Ectodermal cell (in vitro differentiated cells): Measurements from ENCODE around the gene ACSS3.

Source experiments
- H3K27ac ChIP-seq: 2 replicates; pipeline ENCODE4 v1.7.0; 2013; ENCODE audit warnings: mild to moderate bottlenecking, low read depth, low read length; ENCODE audit not compliant: insufficient read depth, poor library complexity, severe bottlenecking
- H3K27me3 ChIP-seq: 2 replicates; pipeline ENCODE4 v1.7.0; 2013; ENCODE audit warnings: mild to moderate bottlenecking, low read length; ENCODE audit not compliant: insufficient read depth, control insufficient read depth, poor library complexity, severe bottlenecking
- H3K36me3 ChIP-seq: one replicate; pipeline ENCODE4 v1.7.0; 2013; ENCODE audit warnings: low read length; ENCODE audit not compliant: control insufficient read depth, insufficient read depth
- H3K4me1 ChIP-seq: one replicate; pipeline ENCODE4 v1.7.0; 2013; ENCODE audit warnings: low read length; ENCODE audit not compliant: control insufficient read depth, insufficient read depth
- H3K4me3 ChIP-seq: 2 replicates; pipeline ENCODE4 v1.7.0; 2013; ENCODE audit warnings: low read depth, low read length, control low read depth; ENCODE audit not compliant: insufficient read depth
- H3K9me3 ChIP-seq: 2 replicates; pipeline ENCODE4 v1.7.0; 2013; ENCODE audit warnings: mild to moderate bottlenecking, low read length, moderate library complexity; ENCODE audit not compliant: control insufficient read depth
- WGBS, 2 experiments: methylation state at CpG; one replicate each; pipeline ENCODE4 v1.1.7; 2013; ENCODE audit warnings: missing lambda C conversion rate in 2 of 2; 5-methylcytosine and 5-hydroxymethylcytosine counted together

Gene ACSS3

GRCh38 chr12:81136519-81136918, 58.6 kb downstream of the ACSS3 start:
- Histone ChIP-seq H3K36me3 (no peaks in the 10 kb centered on the region), H3K4me1 (no peaks in the 10 kb centered on the region), H3K27ac (no peak overlapping the region), H3K27me3 (no peaks in the 10 kb centered on the region), H3K4me3 (no peak overlapping the region), H3K9me3 (no peaks in the 10 kb centered on the region)

GRCh38 chr12:81137801-81138200, 59.9 kb downstream of the ACSS3 start:
- H3K27me3 ChIP-seq, result no peaks in the 10 kb centered on the region
- H3K27ac ChIP-seq, result no peak overlapping the region
- no peak overlapping the region for H3K4me3 ChIP-seq
- 69 to 83% methylated on average over 1 to 2 of the region's 2 CpGs for WGBS, 2 experiments
- no peaks in the 10 kb centered on the region for H3K36me3 ChIP-seq
- H3K4me1 ChIP-seq, result no peaks in the 10 kb centered on the region
- no peaks in the 10 kb centered on the region for H3K9me3 ChIP-seq

GRCh38 chr12:81141217-81141616, 63.3 kb downstream of the ACSS3 start:
- Histone ChIP-seq H3K4me3 (no peak overlapping the region), H3K36me3 (no peaks in the 10 kb centered on the region), H3K4me1 (no peaks in the 10 kb centered on the region), H3K27me3 (no peaks in the 10 kb centered on the region), H3K27ac (no peak overlapping the region), H3K9me3 (no peaks in the 10 kb centered on the region)
- no CpG with 5 or more reads among the region's 1 CpG for WGBS, 2 experiments

GRCh38 chr12:81143057-81143456, 65.2 kb downstream of the ACSS3 start:
- 83 to 93% methylated on average over 4 of the region's 5 CpGs for WGBS, 2 experiments

GRCh38 chr12:81146228-81147225, 68.6 kb downstream of the ACSS3 start:
- Histone ChIP-seq H3K36me3 (no peaks in the 10 kb centered on the region), H3K27ac (no peak overlapping the region), H3K4me1 (no peaks in the 10 kb centered on the region), H3K9me3 (no peaks in the 10 kb centered on the region), H3K27me3 (no peaks in the 10 kb centered on the region), H3K4me3 (no peak overlapping the region)
- 81 to 96% methylated on average over 2 of the region's 3 CpGs for WGBS, 2 experiments

More at GRCh38 chr12:81143057-81143456, 65.2 kb downstream of the ACSS3 start:
- H3K4me3 ChIP-seq, result no peak overlapping the region
- H3K4me1 ChIP-seq, result no peaks in the 10 kb centered on the region
- H3K27me3 ChIP-seq, result no peaks in the 10 kb centered on the region
- H3K36me3 ChIP-seq, result no peaks in the 10 kb centered on the region
- H3K9me3 ChIP-seq, result no peaks in the 10 kb centered on the region
- H3K27ac ChIP-seq, result no peak overlapping the region

- Histone ChIP-seq H3K27ac (no peak overlapping the region), H3K9me3 (no peaks in the 10 kb centered on the region), H3K4me3 (no peak overlapping the region), H3K36me3 (no peaks in the 10 kb centered on the region), H3K27me3 (no peaks in the 10 kb centered on the region), H3K4me1 (no peaks in the 10 kb centered on the region)
- WGBS, 2 experiments, result 92 to 97% methylated on average over 3 of the region's 4 CpGs
Observed at GRCh38 chr12:81147292-81147919, 69.5 kb downstream of the ACSS3 start.

GRCh38 chr12:81150382-81150781, 72.5 kb downstream of the ACSS3 start:
- Histone ChIP-seq H3K4me3 (no peak overlapping the region), H3K27ac (no peak overlapping the region), H3K36me3 (no peaks in the 10 kb centered on the region), H3K4me1 (no peaks in the 10 kb centered on the region), H3K27me3 (no peaks in the 10 kb centered on the region), H3K9me3 (no peaks in the 10 kb centered on the region)
- 80 to 81% methylated on average over 4 of the region's 4 CpGs for WGBS, 2 experiments

- 96% methylated on average over 3 of the region's 3 CpGs for WGBS, 2 experiments
- Histone ChIP-seq H3K27me3 (no peaks in the 10 kb centered on the region), H3K27ac (no peak overlapping the region), H3K36me3 (no peaks in the 10 kb centered on the region), H3K4me3 (no peak overlapping the region), H3K4me1 (no peaks in the 10 kb centered on the region), H3K9me3 (no peaks in the 10 kb centered on the region)
Observed at GRCh38 chr12:81159856-81160255, 82.0 kb downstream of the ACSS3 start.

- WGBS, 2 experiments, result 92 to 94% methylated on average over 5 of the region's 5 CpGs
- no peaks in the 10 kb centered on the region for H3K4me1 ChIP-seq
- H3K27ac ChIP-seq, result no peak overlapping the region
- H3K27me3 ChIP-seq, result no peaks in the 10 kb centered on the region
- no peaks in the 10 kb centered on the region for H3K36me3 ChIP-seq
- no peaks in the 10 kb centered on the region for H3K9me3 ChIP-seq
- no peak overlapping the region for H3K4me3 ChIP-seq
Observed at GRCh38 chr12:81161680-81162079, 83.8 kb downstream of the ACSS3 start.

- 91 to 92% methylated on average over 4 of the region's 4 CpGs for WGBS, 2 experiments
- Histone ChIP-seq H3K4me3 (no peak overlapping the region), H3K27ac (no peak overlapping the region), H3K27me3 (no peaks in the 10 kb centered on the region), H3K36me3 (no peaks in the 10 kb centered on the region), H3K9me3 (no peaks in the 10 kb centered on the region), H3K4me1 (no peaks in the 10 kb centered on the region)
Observed at GRCh38 chr12:81162391-81163136, 84.7 kb downstream of the ACSS3 start.
